ENCODE data around the gene EFNA2. TPM values are rescaled to one million over a fixed set of nuclear protein-coding genes. Genes with fewer than 3 reads are reported as not detected.

The EFNA2 gene
- total RNA-seq, 1 donor from 2014 or later = 15.0 TPM

DNA sequence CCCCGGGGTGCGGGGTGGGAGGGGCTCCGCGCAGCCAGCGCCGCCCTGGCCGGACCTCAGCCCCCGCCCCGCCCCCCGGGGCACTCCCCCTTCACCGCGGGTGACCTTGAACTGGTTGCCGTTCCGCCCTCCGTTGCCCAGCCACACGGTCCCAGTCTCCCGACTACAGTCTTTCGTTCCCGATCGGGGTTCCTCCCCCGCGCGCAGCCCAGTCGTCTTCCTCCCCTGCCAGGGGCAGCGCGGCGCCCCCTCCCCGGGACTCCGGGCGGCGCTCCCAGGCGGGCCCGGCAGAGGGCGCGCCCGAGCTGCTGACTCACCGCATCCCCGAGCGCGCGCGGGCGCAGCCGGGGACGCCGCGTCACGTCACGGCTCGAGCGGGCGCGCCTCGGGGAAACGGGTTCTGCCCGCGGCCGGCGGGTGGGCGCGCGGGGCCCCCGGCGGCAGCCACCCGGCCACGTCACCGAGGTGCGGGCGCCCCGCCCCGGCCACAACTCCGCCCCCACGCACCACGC, 36.8 kb upstream of the EFNA2 start:
- DNase-seq (ENCODE audit: low spot score in 2 of 2, unreplicated experiment in 2 of 2) = peak; percentile 83 to 93
- Mint-ChIP-seq H3K27me3 (ENCODE audit: low read depth) (no peaks in the 10 kb centered on the region), H3K4me1 (peaks cover 17% of the 10 kb centered on the region), H3K27ac (peak overlapping the region; percentile 90), H3K9me3 (no peaks in the 10 kb centered on the region), H3K36me3 (peaks cover 3% of the 10 kb centered on the region), H3K4me3 (peak overlapping the region; percentile 77)
- TF ChIP-seq, protein P1, sequence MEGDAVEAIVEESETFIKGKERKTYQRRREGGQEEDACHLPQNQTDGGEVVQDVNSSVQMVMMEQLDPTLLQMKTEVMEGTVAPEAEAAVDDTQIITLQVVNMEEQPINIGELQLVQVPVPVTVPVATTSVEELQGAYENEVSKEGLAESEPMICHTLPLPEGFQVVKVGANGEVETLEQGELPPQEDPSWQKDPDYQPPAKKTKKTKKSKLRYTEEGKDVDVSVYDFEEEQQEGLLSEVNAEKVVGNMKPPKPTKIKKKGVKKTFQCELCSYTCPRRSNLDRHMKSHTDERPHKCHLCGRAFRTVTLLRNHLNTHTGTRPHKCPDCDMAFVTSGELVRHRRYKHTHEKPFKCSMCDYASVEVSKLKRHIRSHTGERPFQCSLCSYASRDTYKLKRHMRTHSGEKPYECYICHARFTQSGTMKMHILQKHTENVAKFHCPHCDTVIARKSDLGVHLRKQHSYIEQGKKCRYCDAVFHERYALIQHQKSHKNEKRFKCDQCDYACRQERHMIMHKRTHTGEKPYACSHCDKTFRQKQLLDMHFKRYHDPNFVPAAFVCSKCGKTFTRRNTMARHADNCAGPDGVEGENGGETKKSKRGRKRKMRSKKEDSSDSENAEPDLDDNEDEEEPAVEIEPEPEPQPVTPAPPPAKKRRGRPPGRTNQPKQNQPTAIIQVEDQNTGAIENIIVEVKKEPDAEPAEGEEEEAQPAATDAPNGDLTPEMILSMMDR (IDR thresholded peaks at IDR 0.05; ENCODE audit: unreplicated experiment) = peak; percentile 75

DNA sequence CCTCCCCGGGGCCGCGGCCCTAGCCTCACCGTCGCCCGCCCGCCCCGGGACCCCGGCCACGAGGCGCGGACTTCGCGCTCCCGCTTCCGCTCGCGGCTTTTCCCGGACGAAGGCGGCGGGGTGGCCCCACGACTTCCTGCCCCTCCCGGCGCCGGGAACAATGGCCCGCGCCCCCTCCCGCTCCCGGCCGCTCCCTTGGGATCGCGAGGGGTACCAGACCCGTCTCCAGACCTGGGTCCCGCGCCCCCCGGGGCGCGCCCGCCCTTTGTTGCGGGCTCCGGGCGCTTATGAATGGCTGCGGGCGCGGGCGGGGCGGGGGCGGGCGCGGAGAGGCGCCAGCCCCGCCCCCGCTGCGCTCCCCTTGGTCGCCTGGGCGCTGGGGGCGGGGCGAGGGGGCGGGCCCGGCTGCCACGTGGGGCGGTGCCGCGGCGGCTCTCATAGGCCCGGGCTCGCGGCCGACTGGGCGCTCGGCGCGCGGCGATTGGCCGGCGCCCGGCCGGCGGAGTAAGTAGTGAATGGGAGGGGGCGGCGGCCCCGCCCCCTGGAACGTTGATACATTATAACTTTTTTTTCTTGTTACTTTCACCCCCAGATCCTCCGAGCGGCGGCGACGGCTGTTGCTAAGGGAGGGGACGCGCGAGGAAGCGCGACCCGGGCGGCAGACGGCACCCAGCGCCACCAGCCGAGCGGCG, 36.2 kb upstream of the EFNA2 start:
- Mint-ChIP-seq H3K4me3 (peak overlapping the region; percentile 70), H3K27me3 (ENCODE audit: low read depth) (no peaks in the 10 kb centered on the region), H3K9me3 (no peaks in the 10 kb centered on the region), H3K4me1 (peaks cover 17% of the 10 kb centered on the region), H3K36me3 (peaks cover 3% of the 10 kb centered on the region), H3K27ac (peak overlapping the region; percentile 53)
- DNase-seq (ENCODE audit: low spot score in 2 of 2, unreplicated experiment in 2 of 2) = peak; percentile 88 to 94
- TF ChIP-seq, protein P1 (IDR thresholded peaks at IDR 0.05; ENCODE audit: unreplicated experiment) = no peak

DNA sequence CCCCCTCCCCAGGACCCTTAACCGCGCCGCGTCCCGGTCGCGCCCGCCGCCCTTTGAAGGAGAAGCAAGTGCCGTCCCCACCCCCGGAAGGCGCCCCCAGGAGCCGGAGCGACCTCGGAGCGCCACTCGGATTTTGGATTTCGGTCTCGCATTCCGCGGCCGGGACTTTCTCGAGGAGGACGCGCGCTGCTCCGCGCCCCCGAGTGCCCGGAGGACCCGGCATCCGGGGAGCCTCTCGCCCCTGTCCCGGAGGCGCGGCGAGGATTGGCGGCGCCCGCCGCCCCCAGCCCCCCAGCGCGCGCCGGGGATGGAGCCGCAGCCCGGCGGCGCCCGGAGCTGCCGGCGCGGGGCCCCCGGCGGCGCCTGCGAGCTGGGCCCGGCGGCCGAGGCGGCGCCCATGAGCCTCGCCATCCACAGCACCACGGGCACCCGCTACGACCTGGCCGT, 35.7 kb upstream of the EFNA2 start:
- Mint-ChIP-seq H3K27ac (no peak overlapping the region), H3K36me3 (peaks cover 3% of the 10 kb centered on the region), H3K9me3 (no peaks in the 10 kb centered on the region), H3K4me3 (peak overlapping the region; percentile 70), H3K27me3 (ENCODE audit: low read depth) (no peaks in the 10 kb centered on the region), H3K4me1 (peaks cover 14% of the 10 kb centered on the region)
- TF ChIP-seq, protein P1 (IDR thresholded peaks at IDR 0.05; ENCODE audit: unreplicated experiment) = no peak
- no peak for DNase-seq (ENCODE audit: low spot score in 2 of 2, unreplicated experiment in 2 of 2)

DNA sequence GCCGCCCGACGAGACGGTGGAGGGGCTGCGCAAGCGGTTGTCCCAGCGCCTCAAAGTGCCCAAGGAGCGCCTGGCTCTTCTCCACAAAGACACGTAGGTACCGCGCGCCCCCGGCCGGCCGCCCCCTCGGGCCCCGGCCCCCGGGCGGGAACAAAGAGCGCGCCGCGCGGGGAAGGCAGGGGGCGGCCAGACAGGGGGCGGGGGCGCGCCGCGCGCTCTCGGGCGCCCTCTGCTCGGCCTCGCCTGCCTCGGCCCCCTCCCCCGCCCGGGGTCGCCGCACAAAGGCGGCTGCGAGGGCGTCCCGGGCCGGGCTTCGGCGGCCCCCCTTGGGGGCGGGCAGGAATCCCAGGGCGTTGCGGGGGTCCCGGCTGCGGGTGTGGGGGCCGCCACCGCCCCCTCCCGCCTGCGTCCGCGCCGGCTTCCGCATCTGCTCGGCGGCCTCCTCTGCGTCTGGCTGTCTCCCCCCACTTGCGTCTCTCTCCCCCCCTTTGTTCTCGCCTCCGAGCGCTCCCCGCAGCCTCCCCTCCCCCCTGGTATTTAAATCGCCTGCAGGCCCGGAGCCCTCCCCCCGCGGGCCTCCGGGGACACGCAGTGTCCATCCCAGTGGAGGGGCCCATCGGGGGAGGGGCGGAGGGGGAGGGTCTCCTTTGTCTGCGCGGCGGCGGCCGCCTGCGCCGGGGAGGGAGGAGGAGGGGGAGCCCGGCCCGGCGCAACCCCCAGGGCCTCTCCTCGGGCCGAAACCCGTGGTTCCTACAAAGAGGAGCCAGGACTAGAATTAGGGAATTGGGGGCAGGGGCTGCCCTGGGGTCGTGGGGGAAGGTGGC, 35.0 kb upstream of the EFNA2 start:
- DNase-seq (ENCODE audit: low spot score in 2 of 2, unreplicated experiment in 2 of 2) = peak in 1 of 2 experiments; percentile 65

More for the DNA sequence above, 35.0 kb upstream of the EFNA2 start:
- H3K27me3 Mint-ChIP-seq (ENCODE audit: low read depth) = no peaks in the 10 kb centered on the region
- peaks cover 14% of the 10 kb centered on the region for H3K4me1 Mint-ChIP-seq
- TF ChIP-seq, protein P1 (IDR thresholded peaks at IDR 0.05; ENCODE audit: unreplicated experiment) = no peak
- H3K9me3 Mint-ChIP-seq = no peaks in the 10 kb centered on the region
- peaks cover 3% of the 10 kb centered on the region for H3K36me3 Mint-ChIP-seq
- peak overlapping the region; percentile 85 for H3K4me3 Mint-ChIP-seq
- peak overlapping the region; percentile 94 for H3K27ac Mint-ChIP-seq

Measured in mesothelial cell of epicardium (in vitro differentiated cells).